GM12891 (cell line): ENCODE measurements around the gene C10orf90.

ENCODE experiments used
- POLR2A ChIP-seq: IDR thresholded peaks from 2 replicates; pipeline ENCODE4 v1.6.1; 2011; ENCODE audit warnings: low read depth, low read length, control low read depth
- POLR2AphosphoS5 ChIP-seq: IDR thresholded peaks from 2 replicates; pipeline ENCODE4 v1.6.1; 2011; ENCODE audit warnings: low read depth, low read length, control low read depth
- TAF1 ChIP-seq: IDR thresholded peaks from 2 replicates; pipeline ENCODE4 v1.6.1; 2011; ENCODE audit warnings: low read depth, low read length, control low read depth

- TF ChIP-seq POLR2A (no peak), POLR2AphosphoS5 (no peak), TAF1 (no peak)
These were observed 236.3 kb downstream of the C10orf90 start for GRCh38 chr10:126434235-126434634.
